ENCODE measurements around the gene TMEM247.
"Not testable (repeated sequence)": the region's sequence is repeated elsewhere in the genome, so short reads cannot be mapped to it uniquely, and the experiment has no call there.

The TMEM247 gene

GRCh38 chr2:46471019-46471583 is 8.3 kb upstream of the TMEM247 start:
- H3K9me3 ChIP-seq (ENCODE audit: control insufficient read depth, low read length): no peaks in the 10 kb centered on the region
- no peak overlapping the region for H3K4me3 ChIP-seq (ENCODE audit: insufficient read depth, low read depth, low read length, poor library complexity, severe bottlenecking)
- no peak for DNase-seq
- no peak overlapping the region for H3K27ac ChIP-seq (ENCODE audit: insufficient read depth, low read length, poor library complexity, severe bottlenecking)
- no peaks in the 10 kb centered on the region for H3K4me1 ChIP-seq (ENCODE audit: control insufficient read depth, insufficient read depth, low read length, poor library complexity, severe bottlenecking)
- no peaks in the 10 kb centered on the region for H3K27me3 ChIP-seq (replicated peaks; ENCODE audit: control insufficient read depth, insufficient read depth, low read length, poor library complexity, severe bottlenecking)
- H3K36me3 ChIP-seq (ENCODE audit: control insufficient read depth, insufficient read depth, low read length): no peaks in the 10 kb centered on the region

GRCh38 chr2:46471697-46472096 is 7.7 kb upstream of the TMEM247 start:
- H3K4me3 ChIP-seq (ENCODE audit: insufficient read depth, low read depth, low read length, poor library complexity, severe bottlenecking): no peak overlapping the region
- no peaks in the 10 kb centered on the region for H3K27me3 ChIP-seq (replicated peaks; ENCODE audit: control insufficient read depth, insufficient read depth, low read length, poor library complexity, severe bottlenecking)
- no peaks in the 10 kb centered on the region for H3K4me1 ChIP-seq (ENCODE audit: control insufficient read depth, insufficient read depth, low read length, poor library complexity, severe bottlenecking)
- H3K27ac ChIP-seq (ENCODE audit: insufficient read depth, low read length, poor library complexity, severe bottlenecking): no peak overlapping the region
- no peaks in the 10 kb centered on the region for H3K36me3 ChIP-seq (ENCODE audit: control insufficient read depth, insufficient read depth, low read length)
- H3K9me3 ChIP-seq (ENCODE audit: control insufficient read depth, low read length): no peaks in the 10 kb centered on the region
- no peak for DNase-seq

GRCh38 chr2:46472165-46472564 is 7.2 kb upstream of the TMEM247 start:
- H3K27ac ChIP-seq (ENCODE audit: insufficient read depth, low read length, poor library complexity, severe bottlenecking); H3K27me3 ChIP-seq (replicated peaks; ENCODE audit: control insufficient read depth, insufficient read depth, low read length, poor library complexity, severe bottlenecking); DNase-seq; H3K36me3 ChIP-seq (ENCODE audit: control insufficient read depth, insufficient read depth, low read length); H3K4me3 ChIP-seq (ENCODE audit: insufficient read depth, low read depth, low read length, poor library complexity, severe bottlenecking); H3K9me3 ChIP-seq (ENCODE audit: control insufficient read depth, low read length); H3K4me1 ChIP-seq (ENCODE audit: control insufficient read depth, insufficient read depth, low read length, poor library complexity, severe bottlenecking): not testable (repeated sequence)

GRCh38 chr2:46477462-46477861 is 1.9 kb upstream of the TMEM247 start:
- not testable (repeated sequence) for H3K36me3 ChIP-seq (ENCODE audit: control insufficient read depth, insufficient read depth, low read length); H3K4me3 ChIP-seq (ENCODE audit: insufficient read depth, low read depth, low read length, poor library complexity, severe bottlenecking); H3K27ac ChIP-seq (ENCODE audit: insufficient read depth, low read length, poor library complexity, severe bottlenecking); DNase-seq; H3K4me1 ChIP-seq (ENCODE audit: control insufficient read depth, insufficient read depth, low read length, poor library complexity, severe bottlenecking); H3K9me3 ChIP-seq (ENCODE audit: control insufficient read depth, low read length); H3K27me3 ChIP-seq (replicated peaks; ENCODE audit: control insufficient read depth, insufficient read depth, low read length, poor library complexity, severe bottlenecking)

- Histone ChIP-seq H3K36me3 (ENCODE audit: control insufficient read depth, insufficient read depth, low read length) (no peaks in the 10 kb centered on the region), H3K4me1 (ENCODE audit: control insufficient read depth, insufficient read depth, low read length, poor library complexity, severe bottlenecking) (peaks cover 6% of the 10 kb centered on the region), H3K9me3 (ENCODE audit: control insufficient read depth, low read length) (no peaks in the 10 kb centered on the region), H3K27me3 (replicated peaks; ENCODE audit: control insufficient read depth, insufficient read depth, low read length, poor library complexity, severe bottlenecking) (no peaks in the 10 kb centered on the region), H3K27ac (ENCODE audit: insufficient read depth, low read length, poor library complexity, severe bottlenecking) (no peak overlapping the region), H3K4me3 (ENCODE audit: insufficient read depth, low read depth, low read length, poor library complexity, severe bottlenecking) (no peak overlapping the region)
- no peak for DNase-seq
Observed at GRCh38 chr2:46477925-46478324, 1.4 kb upstream of the TMEM247 start.

GRCh38 chr2:46480562-46480961 is 1.2 kb downstream of the TMEM247 start:
- Histone ChIP-seq H3K27ac (ENCODE audit: insufficient read depth, low read length, poor library complexity, severe bottlenecking) (no peak overlapping the region), H3K9me3 (ENCODE audit: control insufficient read depth, low read length) (no peaks in the 10 kb centered on the region), H3K27me3 (replicated peaks; ENCODE audit: control insufficient read depth, insufficient read depth, low read length, poor library complexity, severe bottlenecking) (no peaks in the 10 kb centered on the region), H3K4me1 (ENCODE audit: control insufficient read depth, insufficient read depth, low read length, poor library complexity, severe bottlenecking) (peaks cover 6% of the 10 kb centered on the region), H3K4me3 (ENCODE audit: insufficient read depth, low read depth, low read length, poor library complexity, severe bottlenecking) (no peak overlapping the region), H3K36me3 (ENCODE audit: control insufficient read depth, insufficient read depth, low read length) (no peaks in the 10 kb centered on the region)
- no peak for DNase-seq

GRCh38 chr2:46481198-46482193 is 2.1 kb downstream of the TMEM247 start:
- DNase-seq: no peak
- H3K27ac ChIP-seq (ENCODE audit: insufficient read depth, low read length, poor library complexity, severe bottlenecking): no peak overlapping the region
- H3K27me3 ChIP-seq (replicated peaks; ENCODE audit: control insufficient read depth, insufficient read depth, low read length, poor library complexity, severe bottlenecking): no peaks in the 10 kb centered on the region
- H3K4me1 ChIP-seq (ENCODE audit: control insufficient read depth, insufficient read depth, low read length, poor library complexity, severe bottlenecking): peaks cover 6% of the 10 kb centered on the region
- no peak overlapping the region for H3K4me3 ChIP-seq (ENCODE audit: insufficient read depth, low read depth, low read length, poor library complexity, severe bottlenecking)
- no peaks in the 10 kb centered on the region for H3K36me3 ChIP-seq (ENCODE audit: control insufficient read depth, insufficient read depth, low read length)
- no peaks in the 10 kb centered on the region for H3K9me3 ChIP-seq (ENCODE audit: control insufficient read depth, low read length)

- Histone ChIP-seq H3K4me3 (ENCODE audit: insufficient read depth, low read depth, low read length, poor library complexity, severe bottlenecking) (no peak overlapping the region), H3K9me3 (ENCODE audit: control insufficient read depth, low read length) (no peaks in the 10 kb centered on the region), H3K36me3 (ENCODE audit: control insufficient read depth, insufficient read depth, low read length) (no peaks in the 10 kb centered on the region), H3K4me1 (ENCODE audit: control insufficient read depth, insufficient read depth, low read length, poor library complexity, severe bottlenecking) (peaks cover 6% of the 10 kb centered on the region), H3K27me3 (replicated peaks; ENCODE audit: control insufficient read depth, insufficient read depth, low read length, poor library complexity, severe bottlenecking) (no peaks in the 10 kb centered on the region), H3K27ac (ENCODE audit: insufficient read depth, low read length, poor library complexity, severe bottlenecking) (no peak overlapping the region)
- DNase-seq: no peak
Observed at GRCh38 chr2:46482490-46482889, 3.1 kb downstream of the TMEM247 start.

GRCh38 chr2:46485002-46485401 is 5.6 kb downstream of the TMEM247 start:
- no peaks in the 10 kb centered on the region for H3K27me3 ChIP-seq (replicated peaks; ENCODE audit: control insufficient read depth, insufficient read depth, low read length, poor library complexity, severe bottlenecking)
- H3K4me3 ChIP-seq (ENCODE audit: insufficient read depth, low read depth, low read length, poor library complexity, severe bottlenecking): no peak overlapping the region
- no peak overlapping the region for H3K27ac ChIP-seq (ENCODE audit: insufficient read depth, low read length, poor library complexity, severe bottlenecking)
- no peaks in the 10 kb centered on the region for H3K36me3 ChIP-seq (ENCODE audit: control insufficient read depth, insufficient read depth, low read length)
- no peaks in the 10 kb centered on the region for H3K9me3 ChIP-seq (ENCODE audit: control insufficient read depth, low read length)
- no peaks in the 10 kb centered on the region for H3K4me1 ChIP-seq (ENCODE audit: control insufficient read depth, insufficient read depth, low read length, poor library complexity, severe bottlenecking)
- no peak for DNase-seq

- no peak for DNase-seq
- Histone ChIP-seq H3K4me1 (ENCODE audit: control insufficient read depth, insufficient read depth, low read length, poor library complexity, severe bottlenecking) (no peaks in the 10 kb centered on the region), H3K9me3 (ENCODE audit: control insufficient read depth, low read length) (no peaks in the 10 kb centered on the region), H3K27me3 (replicated peaks; ENCODE audit: control insufficient read depth, insufficient read depth, low read length, poor library complexity, severe bottlenecking) (no peaks in the 10 kb centered on the region), H3K27ac (ENCODE audit: insufficient read depth, low read length, poor library complexity, severe bottlenecking) (no peak overlapping the region), H3K36me3 (ENCODE audit: control insufficient read depth, insufficient read depth, low read length) (no peaks in the 10 kb centered on the region), H3K4me3 (ENCODE audit: insufficient read depth, low read depth, low read length, poor library complexity, severe bottlenecking) (no peak overlapping the region)
Observed at GRCh38 chr2:46486436-46486835, 7.1 kb downstream of the TMEM247 start.

All from effector memory CD4-positive, alpha-beta T cell (primary cell).